NB4 (cell line): ENCODE results near the gene RNF217.

ENCODE experiments used
- CTCF ChIP-seq: IDR thresholded peaks from one replicate; pipeline ENCODE4 v1.5.1; 2012; ENCODE audit warnings: low read depth, low read length
- MAX ChIP-seq: IDR thresholded peaks from 2 replicates; pipeline ENCODE4 v1.6.1; 2011; ENCODE audit warnings: low read depth, low read length
- POLR2A ChIP-seq: IDR thresholded peaks from 2 replicates; pipeline ENCODE4 v1.6.1; 2011; ENCODE audit warnings: mild to moderate bottlenecking; ENCODE audit not compliant: insufficient read length; ENCODE audit errors: extremely low read depth

DNA sequence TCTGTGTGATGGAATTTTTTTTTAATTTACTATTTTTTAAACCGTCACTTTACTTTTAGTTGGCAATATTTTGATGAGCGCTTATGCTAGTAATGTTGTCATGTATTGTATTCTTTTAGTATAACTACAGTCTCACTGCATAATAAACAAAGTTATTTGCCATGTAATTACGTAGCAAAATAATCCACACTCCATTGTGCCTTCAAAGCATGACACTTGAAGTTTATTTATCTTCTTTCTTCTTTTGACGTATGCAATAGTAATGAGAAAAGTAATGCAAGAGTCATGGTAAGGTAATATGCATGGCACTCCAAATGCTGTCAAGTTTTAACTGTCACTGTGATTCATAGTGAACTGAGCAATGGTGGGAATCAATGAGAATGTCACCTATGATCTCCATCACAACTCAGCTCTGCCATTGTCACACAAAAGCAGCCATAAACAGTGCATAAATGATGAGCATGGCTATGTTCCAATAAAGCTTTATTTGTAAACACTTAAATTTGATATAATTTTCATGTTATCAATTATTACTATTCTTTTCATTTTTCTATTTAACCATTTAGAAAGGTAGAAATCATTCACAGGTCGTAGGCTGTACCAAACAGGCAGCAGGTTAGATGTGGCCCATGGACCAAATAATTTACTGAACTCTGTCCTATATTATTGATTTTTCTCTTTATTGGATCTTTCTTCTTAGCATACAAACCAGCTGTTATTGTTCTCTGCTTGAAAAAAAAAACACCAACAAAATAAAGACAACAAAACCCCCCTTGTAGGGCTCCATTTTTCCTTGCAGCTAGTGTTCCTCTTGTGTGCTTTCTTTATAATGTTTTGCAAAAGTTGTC is 27.1 kb downstream of the RNF217 start:
- no peak for TF ChIP-seq CTCF
- no peak for TF ChIP-seq MAX
- no peak for TF ChIP-seq POLR2A
